ENCODE data around the gene PKN1.

The PKN1 gene

GRCh38 chr19:14467391-14467790, 34.3 kb downstream of the PKN1 start:
- DNase-seq (ENCODE audit: low read depth): no peak

- DNase-seq (ENCODE audit: low read depth): no peak
Observed at GRCh38 chr19:14467816-14468215, 34.7 kb downstream of the PKN1 start.

- no peak for DNase-seq (ENCODE audit: low read depth)
Observed at GRCh38 chr19:14470031-14470876, 37.1 kb downstream of the PKN1 start.

- no peak for DNase-seq (ENCODE audit: low read depth)
Observed at GRCh38 chr19:14471436-14472187, 38.5 kb downstream of the PKN1 start.

GRCh38 chr19:14472202-14472938, 39.3 kb downstream of the PKN1 start:
- peak; percentile 82 for DNase-seq (ENCODE audit: low read depth)

- DNase-seq (ENCODE audit: low read depth): no peak
Observed at GRCh38 chr19:14473073-14473977, 40.2 kb downstream of the PKN1 start.

- no peak for DNase-seq (ENCODE audit: low read depth)
Observed at GRCh38 chr19:14473978-14474578, 41.0 kb downstream of the PKN1 start.

- no peak for DNase-seq (ENCODE audit: low read depth)
Observed at GRCh38 chr19:14474827-14475226, 41.7 kb downstream of the PKN1 start.

GRCh38 chr19:14475251-14476073, 42.4 kb downstream of the PKN1 start, which contains the start of gene PTGER1:
TSS of gene PTGER1 (minus strand) at chr19:14475354. CDS start at chr19:14474320, 1,034 bp downstream.
- no peak for DNase-seq (ENCODE audit: low read depth)

GRCh38 chr19:14476327-14476672, 43.2 kb downstream of the PKN1 start:
- no peak for DNase-seq (ENCODE audit: low read depth)

GRCh38 chr19:14476673-14477401, 43.7 kb downstream of the PKN1 start:
- peak; percentile 31 for DNase-seq (ENCODE audit: low read depth)

GRCh38 chr19:14477418-14478112, 44.5 kb downstream of the PKN1 start:
- DNase-seq (ENCODE audit: low read depth): no peak

GRCh38 chr19:14478113-14478545, 45.0 kb downstream of the PKN1 start:
- DNase-seq (ENCODE audit: low read depth): no peak

- no peak for DNase-seq (ENCODE audit: low read depth)
Observed at GRCh38 chr19:14479309-14479974, 46.3 kb downstream of the PKN1 start.

- DNase-seq (ENCODE audit: low read depth): peak; percentile 62
Observed at GRCh38 chr19:14479975-14480699, 47.0 kb downstream of the PKN1 start.

- no peak for DNase-seq (ENCODE audit: low read depth)
Observed at GRCh38 chr19:14480700-14481079, 47.6 kb downstream of the PKN1 start.

- DNase-seq (ENCODE audit: low read depth): no peak
Observed at GRCh38 chr19:14482172-14482941, 49.3 kb downstream of the PKN1 start.
